GM12873 (cell line): ENCODE data around the gene CPS1.
A peak's percentile ranks its signal among the peaks of the same experiment; 100 is the strongest.

Experiments used
- TF ChIP-seq, protein P1 (sequence below): IDR thresholded peaks from 2 replicates; pipeline ENCODE4 v1.5.1; 2012; ENCODE audit warnings: low read depth, mild to moderate bottlenecking, moderate library complexity, low read length, control low read depth; ENCODE audit not compliant: insufficient read depth; ENCODE audit errors: missing control alignments

The CPS1 gene

DNA sequence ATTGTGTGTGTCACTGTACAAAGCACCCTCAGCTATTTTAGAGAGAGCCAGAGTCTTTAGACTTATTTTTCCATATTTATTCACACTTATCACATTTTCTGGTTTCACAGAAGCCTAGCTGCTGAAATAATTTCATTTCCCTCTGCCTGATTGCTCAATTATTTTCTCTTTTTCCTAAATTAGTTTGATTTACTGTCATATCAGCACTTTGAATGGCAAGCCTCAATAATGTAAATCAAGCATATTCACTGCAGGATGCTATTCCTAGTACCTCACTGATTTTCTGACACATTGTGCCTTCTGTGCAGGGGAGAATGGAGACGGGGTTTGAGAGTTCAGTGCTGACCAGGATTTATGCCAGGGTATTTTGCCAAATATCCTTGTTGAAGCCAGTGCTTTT is 48.3 kb downstream of the CPS1 start:
- TF ChIP-seq, protein P1, sequence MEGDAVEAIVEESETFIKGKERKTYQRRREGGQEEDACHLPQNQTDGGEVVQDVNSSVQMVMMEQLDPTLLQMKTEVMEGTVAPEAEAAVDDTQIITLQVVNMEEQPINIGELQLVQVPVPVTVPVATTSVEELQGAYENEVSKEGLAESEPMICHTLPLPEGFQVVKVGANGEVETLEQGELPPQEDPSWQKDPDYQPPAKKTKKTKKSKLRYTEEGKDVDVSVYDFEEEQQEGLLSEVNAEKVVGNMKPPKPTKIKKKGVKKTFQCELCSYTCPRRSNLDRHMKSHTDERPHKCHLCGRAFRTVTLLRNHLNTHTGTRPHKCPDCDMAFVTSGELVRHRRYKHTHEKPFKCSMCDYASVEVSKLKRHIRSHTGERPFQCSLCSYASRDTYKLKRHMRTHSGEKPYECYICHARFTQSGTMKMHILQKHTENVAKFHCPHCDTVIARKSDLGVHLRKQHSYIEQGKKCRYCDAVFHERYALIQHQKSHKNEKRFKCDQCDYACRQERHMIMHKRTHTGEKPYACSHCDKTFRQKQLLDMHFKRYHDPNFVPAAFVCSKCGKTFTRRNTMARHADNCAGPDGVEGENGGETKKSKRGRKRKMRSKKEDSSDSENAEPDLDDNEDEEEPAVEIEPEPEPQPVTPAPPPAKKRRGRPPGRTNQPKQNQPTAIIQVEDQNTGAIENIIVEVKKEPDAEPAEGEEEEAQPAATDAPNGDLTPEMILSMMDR: no peak

DNA sequence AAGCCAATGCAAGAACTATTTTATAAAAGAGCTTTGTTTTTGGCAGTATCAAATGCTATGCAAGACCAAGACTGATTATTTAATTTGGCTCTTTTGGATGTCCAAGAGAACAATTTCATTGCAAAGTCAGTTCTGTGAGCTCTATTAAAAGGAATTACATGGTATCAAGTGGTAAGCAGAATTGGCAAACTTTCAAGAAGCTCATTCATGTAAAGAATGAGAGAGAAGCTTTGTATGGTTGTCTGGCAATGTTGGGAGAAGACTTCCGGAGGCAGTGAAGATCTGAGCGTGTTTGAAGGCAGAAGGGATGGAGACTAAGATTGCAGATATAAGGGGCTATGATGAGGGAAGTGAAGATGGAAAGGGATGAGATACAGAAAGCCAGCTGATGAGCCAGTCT is 49.6 kb downstream of the CPS1 start:
- TF ChIP-seq, protein P1: no peak

DNA sequence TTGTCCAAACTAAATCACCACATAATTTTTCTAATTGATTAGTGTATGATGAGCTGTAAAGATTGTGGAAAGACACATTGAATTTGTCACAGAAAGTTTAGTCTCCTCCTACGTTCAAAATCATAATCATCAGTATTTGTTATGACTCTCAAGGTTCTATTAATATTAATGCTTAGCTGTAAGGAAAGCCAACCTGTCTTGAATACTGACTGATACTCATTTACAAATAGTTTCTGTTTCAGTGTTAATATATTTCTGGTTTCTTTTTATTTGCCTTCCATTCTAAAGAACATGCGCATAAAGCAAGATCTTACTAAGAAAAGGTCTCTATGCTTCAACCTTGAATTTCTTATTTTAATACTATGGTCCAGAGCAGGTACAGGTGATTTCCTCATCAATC is 55.1 kb downstream of the CPS1 start:
- TF ChIP-seq, protein P1: no peak

DNA sequence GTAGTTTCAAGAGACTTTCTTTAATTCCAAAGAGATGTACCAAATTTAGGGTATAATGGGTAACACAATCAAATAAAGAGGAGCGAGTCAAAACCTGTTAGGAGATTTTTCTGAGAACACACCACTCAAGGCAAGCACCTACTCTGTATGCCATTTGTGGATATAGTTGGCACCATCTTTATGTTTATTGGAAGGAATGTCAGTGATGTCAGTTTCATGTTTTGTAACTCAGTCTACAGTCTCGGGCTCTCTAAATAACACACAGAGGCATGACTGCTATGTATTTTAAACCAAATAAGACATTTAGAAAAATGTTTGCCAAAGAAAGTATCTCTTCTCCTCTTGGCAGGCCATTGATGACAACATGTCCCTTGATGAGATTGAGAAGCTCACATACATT is 59.7 kb downstream of the CPS1 start:
- TF ChIP-seq, protein P1: no peak

DNA sequence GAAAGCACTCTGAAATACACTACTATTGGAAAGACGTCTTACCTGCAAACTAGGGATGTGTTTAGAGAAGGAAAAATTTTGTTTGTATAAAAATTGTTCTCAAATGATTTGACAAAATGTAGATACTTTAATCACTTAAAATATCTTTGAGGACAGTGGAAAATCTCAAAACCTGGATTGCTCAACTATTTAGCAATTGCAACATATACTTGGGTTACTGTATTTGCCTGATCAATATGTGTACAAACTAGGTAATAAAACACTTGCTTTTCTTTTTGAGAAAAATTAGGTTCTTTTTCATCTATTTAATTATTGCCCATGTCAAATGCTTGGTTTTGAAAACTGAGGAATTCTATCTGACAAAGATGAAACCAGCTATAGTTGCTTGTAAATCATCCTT is 60.9 kb downstream of the CPS1 start:
- TF ChIP-seq, protein P1: no peak

DNA sequence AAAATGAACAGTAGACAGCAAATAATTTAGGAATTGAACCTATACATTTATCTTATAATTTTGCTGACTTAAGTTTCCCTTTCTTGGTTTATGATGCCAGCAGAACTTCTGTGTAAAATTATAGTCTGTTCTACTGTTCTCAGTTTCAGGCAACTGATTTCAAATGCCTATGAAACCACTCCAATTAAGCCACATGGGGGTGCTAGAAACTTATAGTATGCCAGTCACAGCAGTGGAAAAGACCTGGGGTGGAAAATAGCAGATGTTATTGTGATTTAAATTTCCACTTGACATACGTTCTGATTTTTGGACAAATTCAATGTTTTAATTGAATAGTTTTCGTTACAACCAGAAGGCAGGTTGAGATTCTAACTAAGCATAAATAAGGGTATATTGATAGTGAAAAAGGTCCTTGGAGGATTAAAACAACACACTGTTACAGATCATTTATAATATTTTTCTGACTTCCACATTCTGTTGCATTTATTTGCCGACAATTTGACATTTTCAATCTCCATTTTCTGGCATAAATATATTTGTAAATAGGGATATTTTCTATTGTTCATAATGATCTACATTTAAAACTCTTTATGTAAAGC is 61.4 kb downstream of the CPS1 start:
- TF ChIP-seq, protein P1: peak; percentile 45

DNA sequence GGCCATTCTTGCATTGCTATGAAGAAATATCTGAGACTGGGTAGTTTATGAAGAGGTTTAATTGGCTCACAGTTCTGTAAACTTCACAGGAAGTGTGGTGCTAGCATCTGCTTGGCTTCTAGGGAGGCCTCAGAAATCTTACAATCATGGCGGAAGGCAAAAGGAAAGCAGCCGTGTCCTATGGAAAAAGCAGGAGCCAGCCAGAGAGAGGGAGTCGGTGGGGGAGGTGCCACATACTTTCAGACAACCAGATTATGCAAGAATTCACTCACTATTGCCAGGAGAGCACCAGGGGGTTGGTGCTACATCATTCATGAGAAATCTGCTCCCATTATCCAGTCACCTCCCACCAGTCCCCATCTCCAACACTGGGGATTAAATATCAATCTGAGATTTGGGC is 64.1 kb downstream of the CPS1 start:
- TF ChIP-seq, protein P1: no peak
